Endothelial cell of umbilical vein (primary cell): ENCODE results near the gene PRDX3. TPM values are rescaled to one million over a fixed set of nuclear protein-coding genes. Genes with fewer than 3 reads are reported as not detected.

ENCODE experiments used
- BruUV-seq: library from RNA; stranded (reverse); fragments of 400-500 nt; replicated peaks from 2 replicates; lab custom pipeline; 2021; lab: Mats Ljungman, UMichigan
- CTCF ChIA-PET: fragments of 300-600, 350-600 bp; sonication (Branson Sonifier 250); formaldehyde crosslinking; loops from one replicate; lab custom pipeline; 2021; ENCODE audit warnings: antibody characterized with exemption, inconsistent platforms; lab: Charles Lee
- POLR2A ChIA-PET: fragments of 300-600, 350-600 bp; sonication (Branson Sonifier 250); formaldehyde crosslinking; loops from one replicate; lab custom pipeline; 2021; ENCODE audit warnings: antibody characterized with exemption, inconsistent platforms; lab: Charles Lee
- DNase-seq: peaks from one replicate; pipeline ENCODE4 v3.0.0-alpha.2; 2011; ENCODE audit warnings: low read depth, low spot score
- FAIRE-seq: peaks from 2 replicates; lab custom pipeline; 2011; peaks lifted over from hg19 to GRCh38; lab: Jason Lieb, UNC
- H2AFZ ChIP-seq: 2 replicates; pipeline ENCODE4 v1.6.0; 2012; ENCODE audit warnings: low read depth, low read length, control low read depth, inconsistent platforms
- H3K27ac ChIP-seq: 2 replicates; pipeline ENCODE4 v1.5.1; 2011; ENCODE audit warnings: low read depth, mild to moderate bottlenecking, control low read depth, low read length, moderate library complexity; ENCODE audit not compliant: insufficient read depth
- H3K27me3 ChIP-seq, 2 experiments: 2 replicates each; pipeline versions ENCODE4 v1.6.0 to v1.6.1; 2011; ENCODE audit warnings: low read length in 2 of 2, mixed read lengths in 1 of 2; ENCODE audit not compliant: control insufficient read depth in 2 of 2, insufficient read depth in 2 of 2
- H3K36me3 ChIP-seq, 2 experiments: 2 replicates in 1 of 2; 3 replicates in 1 of 2; pipeline ENCODE4 v1.5.1; 2011; ENCODE audit warnings: low read length in 2 of 2, mild to moderate bottlenecking in 1 of 2, moderate library complexity in 1 of 2; ENCODE audit not compliant: control insufficient read depth in 2 of 2, insufficient read depth in 2 of 2; ENCODE audit errors: extremely low read depth in 1 of 2
- H3K4me1 ChIP-seq: 3 replicates; pipeline ENCODE4 v1.5.1; 2011; ENCODE audit warnings: mild to moderate bottlenecking, low read length; ENCODE audit not compliant: control insufficient read depth, insufficient read depth; ENCODE audit errors: extremely low read depth
- H3K4me2 ChIP-seq: 2 replicates; pipeline ENCODE4 v1.6.1; 2011; ENCODE audit warnings: low read length, control low read depth, mixed read lengths; ENCODE audit not compliant: insufficient read depth
- H3K4me3 ChIP-seq, 3 experiments: fragments of 200-600 bp in 1 of 3; sonication (generic), shearing (Covaris generic) in 1 of 3; replicated peaks in 1 of 3; 2 replicates each; pipeline ENCODE4 v1.5.1; 2011 to 2016; ENCODE audit warnings: control low read depth in 3 of 3, low read length in 3 of 3, mild to moderate bottlenecking in 2 of 3, inconsistent platforms in 1 of 3, low read depth in 1 of 3, moderate library complexity in 1 of 3; ENCODE audit not compliant: insufficient read depth in 1 of 3
- H3K79me2 ChIP-seq: 2 replicates; pipeline ENCODE4 v1.6.0; 2012; ENCODE audit warnings: low read length, inconsistent platforms; ENCODE audit not compliant: control insufficient read depth, insufficient read depth
- H3K9ac ChIP-seq: replicated peaks from 2 replicates; pipeline ENCODE3; 2011; ENCODE audit warnings: low read length, control low read depth; ENCODE audit not compliant: insufficient read depth; ENCODE audit errors: extremely low read depth
- H3K9me1 ChIP-seq: replicated peaks from 3 replicates; pipeline ENCODE4 v1.6.0; 2011; ENCODE audit warnings: mild to moderate bottlenecking, low read length; ENCODE audit not compliant: control insufficient read depth, insufficient read depth; ENCODE audit errors: extremely low read depth
- H3K9me3 ChIP-seq: replicated peaks from 2 replicates; pipeline ENCODE4 v1.5.1; 2012; ENCODE audit warnings: low read length, inconsistent platforms; ENCODE audit not compliant: control insufficient read depth, insufficient read depth
- H4K20me1 ChIP-seq: replicated peaks from 2 replicates; pipeline ENCODE3; 2011; ENCODE audit warnings: mild to moderate bottlenecking, low read length; ENCODE audit not compliant: control insufficient read depth, insufficient read depth; ENCODE audit errors: extremely low read depth
- EZH2 ChIP-seq: IDR thresholded peaks from 2 replicates; pipeline ENCODE4 v1.6.1; 2012; ENCODE audit warnings: borderline replicate concordance, low read depth, mild to moderate bottlenecking, moderate library complexity, low read length, inconsistent platforms; ENCODE audit not compliant: severe bottlenecking
- FOS ChIP-seq: IDR thresholded peaks from 2 replicates; pipeline ENCODE4 v1.6.1; 2011; ENCODE audit warnings: mild to moderate bottlenecking, low read length, moderate library complexity, borderline replicate concordance; ENCODE audit not compliant: insufficient read depth
- GATA2 ChIP-seq: IDR thresholded peaks from 2 replicates; pipeline ENCODE4 v1.7.0; 2011; ENCODE audit warnings: low read depth, mild to moderate bottlenecking, moderate library complexity, mixed read lengths, low read length; ENCODE audit not compliant: insufficient read length, insufficient read depth
- JUN ChIP-seq: IDR thresholded peaks from 2 replicates; pipeline ENCODE4 v1.6.1; 2011; ENCODE audit warnings: borderline replicate concordance, low read depth; ENCODE audit not compliant: insufficient read length, insufficient read depth
- MYC ChIP-seq: IDR thresholded peaks from one replicate; pipeline ENCODE4 v1.6.1; 2011; ENCODE audit warnings: mild to moderate bottlenecking, low read depth, low read length
- POLR2A ChIP-seq: IDR thresholded peaks from 2 replicates; pipeline ENCODE4 v1.6.1; 2012; ENCODE audit warnings: low read depth, mild to moderate bottlenecking, control low read depth, low read length
- POLR2AphosphoS5 ChIP-seq: IDR thresholded peaks from 2 replicates; pipeline ENCODE4 v1.6.1; 2012; ENCODE audit warnings: low read depth, mild to moderate bottlenecking, control low read depth, low read length, moderate library complexity; ENCODE audit not compliant: insufficient read depth
- dilution Hi-C: fragments of 300-500 bp; cut with MboI; formaldehyde crosslinking; loops from one replicate; pipeline ENCODE4 v1.15.0; 2019; ENCODE audit warnings: low sequenced_read_pairs; ENCODE audit not compliant: extremely low pct_ligation_motif_present
- intact Hi-C: fragments of 100-400 bp; cut with micrococcal nuclease; formaldehyde crosslinking; loops from one replicate; pipeline ENCODE4 v1.10.0; 2022
- polyA plus RNA-seq, 4 experiments: library from polyadenylated mRNA; depleted of rRNA in 3 of 4; stranded (reverse) in 3 of 4; unstranded in 1 of 4; fragments of >200 nt; gene quantifications; 2 replicates each; pipeline versions ENCODE4 v1.2.1 to v1.2.3, GENCODE V29; 2011 to 2012; ENCODE audit warnings: missing spikeins in 1 of 4
- total RNA-seq: library from RNA; stranded (reverse); gene quantifications from 2 replicates; pipeline ENCODE4 v1.2.3, GENCODE V29; 2021
- TF ChIP-seq, protein P1 (sequence below): IDR thresholded peaks from 2 replicates; pipeline ENCODE4 v1.6.1; 2011; ENCODE audit not compliant: insufficient read depth, insufficient read length
- TF ChIP-seq, protein P2 (sequence below), 2 donors: IDR thresholded peaks; 1 replicate in 1 of 2; 2 replicates in 1 of 2; pipeline ENCODE4 v1.5.1; 2011; ENCODE audit warnings: low read length in 2 of 2, mild to moderate bottlenecking in 2 of 2, moderate library complexity in 2 of 2, control low read depth in 1 of 2, inconsistent platforms in 1 of 2, low read depth in 1 of 2; ENCODE audit not compliant: insufficient read depth in 1 of 2; ENCODE audit errors: extremely low read depth in 1 of 2

The PRDX3 gene
- total and polyA plus RNA-seq, 2 donors (not counting 3 experiments of a cell fraction or from before 2014, with no cell fraction given): 123 to 124 TPM

DNA sequence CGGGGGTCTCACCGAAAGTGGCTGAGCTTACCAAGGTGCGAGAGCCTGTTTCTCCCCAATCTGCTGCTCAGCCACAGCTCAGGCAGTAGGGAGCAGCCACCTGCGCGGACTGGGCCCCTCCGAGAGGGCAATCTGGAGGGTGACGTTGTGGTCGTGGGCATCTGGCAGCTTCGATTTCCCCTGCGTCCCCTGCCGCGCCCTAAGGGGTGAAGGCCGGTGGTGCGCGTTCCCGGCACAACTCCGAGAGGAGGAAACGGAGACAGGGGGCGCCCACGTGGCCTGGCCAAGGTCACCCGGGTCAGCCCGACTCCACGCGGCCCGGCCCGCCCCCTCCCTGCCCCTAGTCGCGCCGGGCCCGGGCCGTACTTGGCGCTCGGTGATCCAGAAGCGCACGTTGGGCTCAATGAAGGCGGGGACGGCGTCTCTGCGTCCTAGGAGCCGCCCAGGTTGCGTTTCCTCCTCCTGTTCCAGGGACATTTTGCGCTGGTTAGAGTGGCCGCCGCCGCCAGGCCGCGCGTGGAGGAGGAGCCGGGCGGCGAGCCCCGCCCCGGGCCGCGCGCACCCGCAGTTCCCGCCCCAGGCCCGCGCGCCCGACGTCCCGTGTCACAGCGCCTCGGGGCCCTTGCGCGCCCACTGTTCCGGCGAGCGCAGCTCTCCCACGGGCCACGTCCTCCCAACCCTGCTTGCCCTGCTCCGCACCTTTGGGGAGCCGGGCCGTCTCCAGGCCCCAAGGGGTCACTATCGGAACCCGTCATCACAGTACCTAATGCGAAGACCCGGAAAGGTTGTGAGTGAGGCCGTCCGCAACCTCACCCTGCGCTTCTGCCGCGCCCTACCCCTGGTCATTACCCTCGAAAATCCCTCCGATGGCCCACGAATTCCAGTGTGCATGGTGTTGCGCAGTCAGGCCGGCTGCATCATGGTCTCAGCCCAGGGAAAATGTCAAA is 13.2 kb downstream of the PRDX3 start, which contains the start of gene SFXN4:
Gene SFXN4 (minus strand): TSS at position 544 of the 947 bp plus-strand sequence. CDS start 67 bp downstream, at position 477.
- Histone ChIP-seq H4K20me1 (no peaks in the 10 kb centered on the region), H3K36me3 (peaks cover 10 to 15% of the 10 kb centered on the region in 2 experiments), H3K4me1 (peaks cover 24% of the 10 kb centered on the region), H3K27ac (peak within 1 kb of the TSS; percentile 54), H3K27me3 (no peaks in the 10 kb centered on the region), H3K9me1 (no peaks in the 10 kb centered on the region), H3K4me3 (peak within 1 kb of the TSS; percentile 48 to 70 (median 62)), H2AFZ (peak within 1 kb of the TSS; percentile 96), H3K9ac (peak within 1 kb of the TSS; percentile 64), H3K4me2 (peak within 1 kb of the TSS; percentile 63), H3K9me3 (no peaks in the 10 kb centered on the region), H3K79me2 (no peaks in the 10 kb centered on the region)
- intact Hi-C loops (loop anchor here (1.0 to 5.0 kb wide), 4 partner anchors 13 to 432 kb away; partner anchors contain the start of genes DENND10, EIF3A, PRDX3 and TIAL1), dilution Hi-C loops (no loop called here)
- ChIA-PET CTCF (interaction anchor here (1.0 to 4.1 kb wide), 5 partner anchors 13 to 437 kb away, joined by 3 to 12 read pairs (median 5); no protein-coding TSS in a partner anchor), POLR2A (interaction anchor here (0.5 kb wide), 1 partner anchor 11 kb away, joined by 3 read pairs; no protein-coding TSS in a partner anchor)
- DNase-seq: peak; percentile 68
- TF ChIP-seq EZH2 (no peak), FOS (no peak), GATA2 (no peak), JUN (no peak), POLR2AphosphoS5 (peak; percentile 58), POLR2A (peak; percentile 81), MYC (peak; percentile 61)
- TF ChIP-seq, protein P1, sequence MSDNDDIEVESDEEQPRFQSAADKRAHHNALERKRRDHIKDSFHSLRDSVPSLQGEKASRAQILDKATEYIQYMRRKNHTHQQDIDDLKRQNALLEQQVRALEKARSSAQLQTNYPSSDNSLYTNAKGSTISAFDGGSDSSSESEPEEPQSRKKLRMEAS: peak; percentile 75
- TF ChIP-seq, protein P2, sequence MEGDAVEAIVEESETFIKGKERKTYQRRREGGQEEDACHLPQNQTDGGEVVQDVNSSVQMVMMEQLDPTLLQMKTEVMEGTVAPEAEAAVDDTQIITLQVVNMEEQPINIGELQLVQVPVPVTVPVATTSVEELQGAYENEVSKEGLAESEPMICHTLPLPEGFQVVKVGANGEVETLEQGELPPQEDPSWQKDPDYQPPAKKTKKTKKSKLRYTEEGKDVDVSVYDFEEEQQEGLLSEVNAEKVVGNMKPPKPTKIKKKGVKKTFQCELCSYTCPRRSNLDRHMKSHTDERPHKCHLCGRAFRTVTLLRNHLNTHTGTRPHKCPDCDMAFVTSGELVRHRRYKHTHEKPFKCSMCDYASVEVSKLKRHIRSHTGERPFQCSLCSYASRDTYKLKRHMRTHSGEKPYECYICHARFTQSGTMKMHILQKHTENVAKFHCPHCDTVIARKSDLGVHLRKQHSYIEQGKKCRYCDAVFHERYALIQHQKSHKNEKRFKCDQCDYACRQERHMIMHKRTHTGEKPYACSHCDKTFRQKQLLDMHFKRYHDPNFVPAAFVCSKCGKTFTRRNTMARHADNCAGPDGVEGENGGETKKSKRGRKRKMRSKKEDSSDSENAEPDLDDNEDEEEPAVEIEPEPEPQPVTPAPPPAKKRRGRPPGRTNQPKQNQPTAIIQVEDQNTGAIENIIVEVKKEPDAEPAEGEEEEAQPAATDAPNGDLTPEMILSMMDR (IDR thresholded peaks at IDR 0.05; ENCODE audit: extremely low read depth in 1 of 2, insufficient read depth in 1 of 2, low read depth in 1 of 2, low read length in 2 of 2): no peak
- TSS peak; percentile 72 for BruUV-seq
- peak; percentile 74 for FAIRE-seq
